ENCODE data around the gene STARD3.

Gene STARD3

DNA sequence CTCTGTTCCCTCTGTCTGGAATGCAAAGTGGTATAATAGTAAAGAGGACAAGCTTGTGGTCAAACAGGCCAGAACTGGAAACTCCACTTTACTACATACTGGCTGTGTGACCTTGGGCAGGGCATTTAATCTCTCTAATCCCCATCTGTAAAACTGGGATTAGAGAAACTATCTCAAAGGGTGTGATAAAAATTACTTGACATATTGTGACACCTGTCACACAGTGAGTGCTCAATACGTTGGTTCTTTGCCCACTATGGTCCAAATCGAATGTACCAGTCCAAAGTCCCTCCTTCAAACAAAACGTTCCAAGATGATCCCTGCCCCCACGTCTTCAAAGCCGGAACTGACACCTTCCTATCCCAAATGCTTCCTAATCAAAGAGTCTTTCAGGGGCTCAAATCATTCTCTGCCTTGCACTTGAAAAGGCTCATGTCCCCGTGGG lies 50.2 kb downstream of the STARD3 start:
- Histone ChIP-seq H3K4me3 (ENCODE audit: low read depth, low read length) (peak overlapping the region; percentile 100), H3K4me2 (ENCODE audit: low read length) (peak overlapping the region; percentile 93), H3K9ac (no peak overlapping the region), H3K27me3 (ENCODE audit: control insufficient read depth, insufficient read depth, low read length) (no peaks in the 10 kb centered on the region), H3K79me2 (no peaks in the 10 kb centered on the region), H3K4me1 (peaks cover 8% of the 10 kb centered on the region), H2AFZ (peak overlapping the region; percentile 98), H3K9me3 (ENCODE audit: control insufficient read depth, low read length) (no peaks in the 10 kb centered on the region), H3K27ac (peak overlapping the region; percentile 97), H3K36me3 (ENCODE audit: control insufficient read depth, insufficient read depth, low read length) (no peaks in the 10 kb centered on the region)
- TF ChIP-seq, protein P1, sequence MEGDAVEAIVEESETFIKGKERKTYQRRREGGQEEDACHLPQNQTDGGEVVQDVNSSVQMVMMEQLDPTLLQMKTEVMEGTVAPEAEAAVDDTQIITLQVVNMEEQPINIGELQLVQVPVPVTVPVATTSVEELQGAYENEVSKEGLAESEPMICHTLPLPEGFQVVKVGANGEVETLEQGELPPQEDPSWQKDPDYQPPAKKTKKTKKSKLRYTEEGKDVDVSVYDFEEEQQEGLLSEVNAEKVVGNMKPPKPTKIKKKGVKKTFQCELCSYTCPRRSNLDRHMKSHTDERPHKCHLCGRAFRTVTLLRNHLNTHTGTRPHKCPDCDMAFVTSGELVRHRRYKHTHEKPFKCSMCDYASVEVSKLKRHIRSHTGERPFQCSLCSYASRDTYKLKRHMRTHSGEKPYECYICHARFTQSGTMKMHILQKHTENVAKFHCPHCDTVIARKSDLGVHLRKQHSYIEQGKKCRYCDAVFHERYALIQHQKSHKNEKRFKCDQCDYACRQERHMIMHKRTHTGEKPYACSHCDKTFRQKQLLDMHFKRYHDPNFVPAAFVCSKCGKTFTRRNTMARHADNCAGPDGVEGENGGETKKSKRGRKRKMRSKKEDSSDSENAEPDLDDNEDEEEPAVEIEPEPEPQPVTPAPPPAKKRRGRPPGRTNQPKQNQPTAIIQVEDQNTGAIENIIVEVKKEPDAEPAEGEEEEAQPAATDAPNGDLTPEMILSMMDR (IDR thresholded peaks at IDR 0.05), result no peak

DNA sequence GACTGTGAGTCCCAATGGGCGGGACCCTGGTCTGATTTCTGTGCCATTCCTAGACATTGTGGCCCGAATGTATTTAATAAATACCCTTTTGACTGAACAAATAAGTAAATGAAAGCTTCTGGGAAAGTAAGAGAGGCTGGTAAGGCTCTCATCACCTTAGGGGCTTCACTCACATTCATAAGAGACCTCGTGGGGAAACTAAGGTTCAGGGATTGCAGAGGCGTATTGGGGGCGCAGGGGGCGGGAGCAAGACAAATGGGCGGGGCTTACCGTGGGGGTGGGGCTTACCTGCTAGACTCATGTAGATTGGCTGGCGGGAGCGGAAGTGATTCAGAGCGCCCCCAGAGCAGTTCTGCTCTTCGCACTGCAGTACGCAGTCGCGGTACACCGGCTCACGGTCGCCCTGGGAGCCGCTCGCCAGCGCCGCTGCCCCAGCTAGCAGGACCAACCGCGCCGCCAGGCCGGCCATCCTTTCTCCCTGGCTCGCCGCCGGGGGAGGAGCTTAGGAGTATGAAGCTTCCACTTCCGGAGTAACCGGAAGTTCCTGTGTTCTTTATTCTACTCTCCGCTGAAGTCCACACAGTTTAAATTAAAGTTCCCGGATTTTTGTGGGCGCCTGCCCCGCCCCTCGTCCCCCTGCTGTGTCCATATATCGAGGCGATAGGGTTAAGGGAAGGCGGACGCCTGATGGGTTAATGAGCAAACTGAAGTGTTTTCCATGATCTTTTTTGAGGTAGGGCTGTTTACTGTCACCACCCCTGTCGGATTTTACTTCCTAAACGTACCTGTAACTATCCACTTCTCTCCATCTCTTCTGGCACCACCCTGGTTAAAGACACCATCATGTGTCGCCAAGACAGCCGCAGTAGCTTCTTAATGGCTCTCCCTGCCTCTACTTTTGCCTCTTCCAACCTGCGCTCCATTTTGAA lies 50.9 kb downstream of the STARD3 start, which contains the start of gene PGAP3:
Gene PGAP3, minus strand, starts transcription at position 512 of the 929 bp plus-strand sequence. Its CDS starts 43 bp downstream, at position 469.
- Histone ChIP-seq H2AFZ (peak within 1 kb of the TSS; percentile 98), H3K79me2 (no peaks in the 10 kb centered on the region), H3K9me3 (ENCODE audit: control insufficient read depth, low read length) (no peaks in the 10 kb centered on the region), H3K4me1 (peaks cover 8% of the 10 kb centered on the region), H3K9ac (peak within 1 kb of the TSS; percentile 61), H3K4me2 (ENCODE audit: low read length) (peak within 1 kb of the TSS; percentile 93), H3K27me3 (ENCODE audit: control insufficient read depth, insufficient read depth, low read length) (no peaks in the 10 kb centered on the region), H3K36me3 (ENCODE audit: control insufficient read depth, insufficient read depth, low read length) (no peaks in the 10 kb centered on the region), H3K4me3 (ENCODE audit: low read depth, low read length) (peak within 1 kb of the TSS; percentile 100), H3K27ac (peak within 1 kb of the TSS; percentile 97)
- TF ChIP-seq, protein P1 (IDR thresholded peaks at IDR 0.05), result peak; percentile 16

DNA sequence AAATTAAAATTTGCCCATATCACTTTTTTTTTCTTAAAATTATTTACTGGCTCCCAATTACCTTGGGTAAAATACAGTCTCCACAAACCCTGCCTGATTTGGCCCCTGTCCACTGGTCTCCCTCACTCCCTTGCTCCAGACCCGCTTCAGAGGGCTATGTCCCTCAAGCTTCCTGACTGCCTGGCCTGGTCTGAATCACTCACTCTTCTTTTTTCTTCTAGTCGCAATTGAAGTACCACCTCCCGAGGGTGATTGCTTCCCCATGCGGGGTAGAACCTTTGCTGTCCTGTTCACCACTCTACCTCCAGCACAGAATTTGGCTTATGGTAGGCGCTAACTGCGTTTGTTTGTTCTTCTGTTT lies 51.5 kb downstream of the STARD3 start:
- Histone ChIP-seq H3K9ac (no peak overlapping the region), H3K27ac (peak overlapping the region; percentile 97)
- TF ChIP-seq, protein P1 (IDR thresholded peaks at IDR 0.05), result no peak

DNA sequence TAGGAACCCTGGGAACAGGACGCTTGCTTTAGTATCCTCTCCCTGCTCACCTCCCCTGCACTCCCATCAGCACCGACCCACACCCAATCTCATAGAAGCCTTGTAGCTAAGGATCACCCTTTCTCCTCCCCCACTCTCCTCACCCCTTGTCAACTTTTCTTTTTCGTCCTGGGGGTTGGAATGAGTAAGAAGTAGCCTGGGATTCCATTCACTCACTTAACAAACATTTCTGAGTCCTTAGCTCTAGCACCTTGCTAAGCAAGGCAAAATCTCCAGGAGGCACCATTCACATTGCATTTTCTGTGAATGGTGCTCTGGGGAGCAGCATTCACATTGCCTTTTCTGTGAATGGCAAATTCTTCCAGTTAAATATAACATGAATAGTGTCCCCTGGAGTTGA lies 52.0 kb downstream of the STARD3 start:
- H3K4me3 ChIP-seq (ENCODE audit: low read depth, low read length), result peak overlapping the region; percentile 100
- peak overlapping the region; percentile 98 for H2AFZ ChIP-seq
- H3K9ac ChIP-seq, result no peak overlapping the region

More for the DNA sequence above, 51.5 kb downstream of the STARD3 start:
- Histone ChIP-seq H3K36me3 (ENCODE audit: control insufficient read depth, insufficient read depth, low read length) (no peaks in the 10 kb centered on the region), H2AFZ (peak overlapping the region; percentile 98), H3K4me3 (ENCODE audit: low read depth, low read length) (peak overlapping the region; percentile 100), H3K9me3 (ENCODE audit: control insufficient read depth, low read length) (no peaks in the 10 kb centered on the region), H3K4me2 (ENCODE audit: low read length) (peak overlapping the region; percentile 93), H3K4me1 (peaks cover 8% of the 10 kb centered on the region), H3K79me2 (no peaks in the 10 kb centered on the region), H3K27me3 (ENCODE audit: control insufficient read depth, insufficient read depth, low read length) (no peaks in the 10 kb centered on the region)

More for the DNA sequence above, 52.0 kb downstream of the STARD3 start:
- Histone ChIP-seq H3K9me3 (ENCODE audit: control insufficient read depth, low read length) (no peaks in the 10 kb centered on the region), H3K79me2 (no peaks in the 10 kb centered on the region), H3K36me3 (ENCODE audit: control insufficient read depth, insufficient read depth, low read length) (no peaks in the 10 kb centered on the region), H3K27me3 (ENCODE audit: control insufficient read depth, insufficient read depth, low read length) (no peaks in the 10 kb centered on the region), H3K4me1 (peaks cover 8% of the 10 kb centered on the region), H3K27ac (peak overlapping the region; percentile 97), H3K4me2 (ENCODE audit: low read length) (peak overlapping the region; percentile 93)
- TF ChIP-seq, protein P1 (IDR thresholded peaks at IDR 0.05), result no peak
